GM12878 (cell line): ENCODE data around the gene ABRACL. TPM values are rescaled to one million over a fixed set of nuclear protein-coding genes. Genes with fewer than 3 reads are reported as not detected.

Experiments used
- ATAC-seq: fragments of 200-7000 bp; cut with Tn5 transposase; 3 replicates; pipeline ENCODE4 v1.9.1; 2020; ENCODE audit warnings: mild to moderate bottlenecking, moderate library complexity
- BruUV-seq: library from RNA; stranded (reverse); fragments of 400-500 nt; replicated peaks from 2 replicates; lab custom pipeline; 2021; lab: Mats Ljungman, UMichigan
- CTCF ChIA-PET: fragments of 300-600 bp; sonication (Branson Sonifier 250); formaldehyde crosslinking; extraction: SDS; loops from one replicate; lab custom pipeline; 2021; ENCODE audit warnings: inconsistent platforms; lab: Yijun Ruan, JAX
- POLR2A ChIA-PET: fragments of 350-600 bp; formaldehyde crosslinking; extraction: SDS; loops from one replicate; lab custom pipeline; 2021; ENCODE audit warnings: inconsistent platforms; lab: Charles Lee
- RAD21 ChIA-PET: fragments of 300-600 bp; sonication (Branson Sonifier 250); formaldehyde crosslinking; loops from one replicate; lab custom pipeline; 2023; ENCODE audit warnings: antibody characterized with exemption; ENCODE audit not compliant: unreplicated experiment; lab: Charles Lee
- SMC1A ChIA-PET: fragments of 300-600 bp; sonication (Branson Sonifier 250); formaldehyde crosslinking; loops from one replicate; lab custom pipeline; 2023; ENCODE audit not compliant: unreplicated experiment, uncharacterized antibody; lab: Charles Lee
- DNase-seq: peaks from one replicate; pipeline ENCODE4 v3.0.0-alpha.2; 2011; ENCODE audit warnings: low read depth, low spot score
- FAIRE-seq: peaks from 3 replicates; lab custom pipeline; 2011; peaks lifted over from hg19 to GRCh38; lab: Jason Lieb, UNC
- H2AFZ ChIP-seq: 2 replicates; pipeline ENCODE4 v1.6.0; 2011; ENCODE audit warnings: low read depth, low read length, control low read depth; ENCODE audit not compliant: control insufficient read depth
- H3K27ac ChIP-seq: 2 replicates; pipeline ENCODE4 v1.5.1; 2011; ENCODE audit warnings: control low read depth; ENCODE audit not compliant: control insufficient read depth, insufficient read depth
- H3K27me3 ChIP-seq, 2 experiments: replicated peaks in 1 of 2; 2 replicates each; pipeline versions ENCODE4 v1.6.0 to v1.6.1; 2011; ENCODE audit warnings: low read length in 1 of 2; ENCODE audit not compliant: control insufficient read depth in 2 of 2, insufficient read depth in 2 of 2
- H3K36me3 ChIP-seq, 2 experiments: 2 replicates each; pipeline ENCODE4 v1.5.1; 2011; ENCODE audit warnings: low read length in 1 of 2; ENCODE audit not compliant: control insufficient read depth in 2 of 2, insufficient read depth in 2 of 2
- H3K4me1 ChIP-seq: 2 replicates; pipeline ENCODE4 v1.6.1; 2011; ENCODE audit warnings: mild to moderate bottlenecking, low read length, moderate library complexity, mixed read lengths; ENCODE audit not compliant: control insufficient read depth, insufficient read depth
- H3K4me2 ChIP-seq: 2 replicates; pipeline ENCODE4 v1.6.0; 2011; ENCODE audit warnings: control low read depth; ENCODE audit not compliant: control insufficient read depth, insufficient read depth
- H3K4me3 ChIP-seq: fragments of 200-600 bp; sonication (generic); 2 replicates; pipeline ENCODE4 v1.5.1; 2016
- H3K79me2 ChIP-seq: 2 replicates; pipeline ENCODE4 v1.6.0; 2011; ENCODE audit warnings: low read length; ENCODE audit not compliant: control insufficient read depth, insufficient read depth
- H3K9ac ChIP-seq: 2 replicates; pipeline ENCODE4 v1.8.0; 2011; ENCODE audit warnings: low read length, control low read depth, mixed read lengths; ENCODE audit not compliant: control insufficient read depth, insufficient read depth
- H3K9me3 ChIP-seq: replicated peaks from 3 replicates; pipeline ENCODE4 v1.5.1; 2011; ENCODE audit warnings: mild to moderate bottlenecking, low read length; ENCODE audit not compliant: control insufficient read depth, insufficient read depth
- H4K20me1 ChIP-seq: 2 replicates; pipeline ENCODE4 v1.6.0; 2011; ENCODE audit not compliant: control insufficient read depth, insufficient read depth
- BHLHE40 ChIP-seq, 2 experiments: fragments of 450-650 bp in 1 of 2; IDR thresholded peaks; 2 replicates each; pipeline ENCODE4 v1.6.1; 2011 to 2017; ENCODE audit warnings: low read depth in 2 of 2, borderline replicate concordance in 1 of 2, improper control_type of control experiment in 1 of 2, low read length in 1 of 2, mild to moderate bottlenecking in 1 of 2
- DPF2 ChIP-seq: fragments of 450-650 bp; IDR thresholded peaks from 2 replicates; pipeline ENCODE4 v1.6.1; 2017; ENCODE audit warnings: mild to moderate bottlenecking
- E4F1 ChIP-seq: fragments of 450-650 bp; IDR thresholded peaks from 2 replicates; pipeline ENCODE4 v1.6.1; 2018; ENCODE audit warnings: borderline replicate concordance, mild to moderate bottlenecking; ENCODE audit not compliant: partially characterized antibody
- HDAC6 ChIP-seq: fragments of 200-600 bp; sonication (generic); IDR thresholded peaks from one replicate; pipeline ENCODE4 v1.8.0; 2017; ENCODE audit warnings: antibody characterized with exemption; ENCODE audit not compliant: unreplicated experiment
- IKZF1 ChIP-seq: fragments of 450-650 bp; conservative IDR thresholded peaks from 2 replicates; pipeline ENCODE4 v1.6.1; 2017; ENCODE audit warnings: antibody characterized with exemption, mild to moderate bottlenecking
- IKZF2 ChIP-seq, 2 experiments: fragments of 450-650 bp; IDR thresholded peaks; 2 replicates each; pipeline ENCODE4 v1.6.1; 2017; ENCODE audit warnings: mild to moderate bottlenecking in 2 of 2, moderate library complexity in 2 of 2
- IRF4 ChIP-seq: IDR thresholded peaks from 2 replicates; pipeline ENCODE4 v1.6.1; 2011; ENCODE audit warnings: low read depth, low read length
- MTA2 ChIP-seq: fragments of 450-650 bp; IDR thresholded peaks from 2 replicates; pipeline ENCODE4 v1.6.1; 2016; ENCODE audit warnings: low read depth, mild to moderate bottlenecking, moderate library complexity
- NFIC ChIP-seq: IDR thresholded peaks from 2 replicates; pipeline ENCODE4 v1.6.1; 2012; ENCODE audit warnings: low read depth, mild to moderate bottlenecking, inconsistent platforms, low read length, moderate library complexity
- NR2C1 ChIP-seq: fragments of 450-650 bp; IDR thresholded peaks from 2 replicates; pipeline ENCODE4 v1.6.1; 2017; ENCODE audit warnings: antibody characterized with exemption, mild to moderate bottlenecking, moderate library complexity
- NRF1 ChIP-seq: conservative IDR thresholded peaks from 2 replicates; pipeline ENCODE4 v1.6.1; 2011; ENCODE audit warnings: mild to moderate bottlenecking, low read depth, low read length, improper control_type of control experiment
- PAX5 ChIP-seq: IDR thresholded peaks from 2 replicates; pipeline ENCODE4 v1.6.1; 2011; ENCODE audit warnings: low read depth, low read length, borderline replicate concordance
- POLR2AphosphoS2 ChIP-seq: IDR thresholded peaks from 2 replicates; pipeline ENCODE4 v1.6.1; 2011; ENCODE audit warnings: low read depth, mild to moderate bottlenecking, low read length, improper control_type of control experiment, moderate library complexity
- SMARCA5 ChIP-seq: fragments of 450-650 bp; IDR thresholded peaks from 2 replicates; pipeline ENCODE4 v1.6.1; 2017; ENCODE audit warnings: mild to moderate bottlenecking
- SP1 ChIP-seq: IDR thresholded peaks from one replicate; pipeline ENCODE4 v1.6.1; 2011; ENCODE audit warnings: low read depth, low read length
- SPI1 ChIP-seq: IDR thresholded peaks from 2 replicates; pipeline ENCODE4 v1.6.1; 2011; ENCODE audit warnings: low read depth, mild to moderate bottlenecking, low read length, moderate library complexity, borderline replicate concordance; ENCODE audit not compliant: insufficient read depth
- SREBF1 ChIP-seq: IDR thresholded peaks from 2 replicates; pipeline ENCODE4 v1.6.1; 2012; ENCODE audit warnings: mild to moderate bottlenecking, low read length
- SREBF2 ChIP-seq: IDR thresholded peaks from 2 replicates; pipeline ENCODE4 v1.6.1; 2012; ENCODE audit warnings: mild to moderate bottlenecking, low read length
- TAF1 ChIP-seq: IDR thresholded peaks from 2 replicates; pipeline ENCODE4 v1.6.1; 2011; ENCODE audit warnings: mild to moderate bottlenecking, low read depth, low read length, borderline replicate concordance
- TCF3 ChIP-seq: IDR thresholded peaks from 2 replicates; pipeline ENCODE4 v1.6.1; 2012; ENCODE audit warnings: low read depth, mild to moderate bottlenecking, low read length, borderline replicate concordance; ENCODE audit not compliant: insufficient read depth
- WRNIP1 ChIP-seq: IDR thresholded peaks from 2 replicates; pipeline ENCODE4 v1.6.1; 2011; ENCODE audit warnings: low read depth, low read length, improper control_type of control experiment, borderline replicate concordance
- WGBS: methylation state at CpG from one replicate; pipeline ENCODE4 v1.1.6; 2016; ENCODE audit warnings: low lambda C conversion rate; ENCODE audit not compliant: insufficient replicate concordance, insufficient coverage; ENCODE audit errors: missing lambda C conversion rate; 5-methylcytosine and 5-hydroxymethylcytosine counted together
- in situ Hi-C: fragments of 300-500 bp; cut with MboI; formaldehyde crosslinking; loops from 9 replicates; pipeline ENCODE4 v1.14.3; 2018; ENCODE audit warnings: mixed read lengths
- intact Hi-C: fragments of 100-400 bp; cut with micrococcal nuclease; formaldehyde crosslinking; loops from one replicate; pipeline ENCODE4 v1.14.2; 2022; ENCODE audit not compliant: unreplicated experiment
- polyA plus RNA-seq, 11 experiments: library from polyadenylated mRNA; depleted of rRNA in 4 of 11; unstranded in 6 of 11; stranded (reverse) in 5 of 11; fragments of >200 nt; fragmentation: Nextera tagmentation in 4 of 11; fragmentation: Illumina TruSeq in 1 of 11; extraction: Ambion mirVana in 4 of 11; extraction: Trizol in 1 of 11; gene quantifications; 1 replicate in 1 of 11; 2 replicates in 10 of 11; pipeline versions ENCODE4 v1.2.1 to v1.2.3, GENCODE V29; 2011 to 2016; ENCODE audit warnings: inconsistent platforms in 2 of 11, missing spikeins in 2 of 11, low read depth in 1 of 11
- total RNA-seq, 4 experiments: library from RNA; depleted of rRNA in 3 of 4; stranded (reverse); fragments of >200 nt in 3 of 4; fragmentation: Illumina TruSeq in 1 of 4; extraction: Trizol in 1 of 4; gene quantifications; 2 replicates each; pipeline versions ENCODE4 v1.2.1 to v1.2.3, GENCODE V29; 2013 to 2021

Gene ABRACL
- total and polyA plus RNA-seq, 10 of the 15 experiments (the other 5 are each of a cell fraction or from before 2014, with no cell fraction given), result 111 to 647 (median 192) TPM

- TF ChIP-seq BHLHE40 (IDR thresholded peaks at IDR 0.05; ENCODE audit: borderline replicate concordance in 1 of 2, low read depth in 2 of 2, low read length in 1 of 2), result peak; percentile 96 to 99
- TF ChIP-seq SPI1, result peak; percentile 97
- peak; percentile 76 for TF ChIP-seq MTA2
- TF ChIP-seq PAX5, result no peak
- TF ChIP-seq IKZF1, result peak; percentile 33; the same call in 1 of the 2 replicates
- TF ChIP-seq TCF3, result no peak
Measured at GRCh38 chr6:139030228-139030963, 1.9 kb downstream of the ABRACL start (continued).

- DNase-seq (no peak), FAIRE-seq (no peak), ATAC-seq (no peak)
- BruUV-seq, result no TSS peak
- no peak overlapping the region for H2AFZ ChIP-seq
- H4K20me1 ChIP-seq, result no peaks in the 10 kb centered on the region
- SMC1A ChIA-PET, result no interaction called here
- RAD21 ChIA-PET, result no interaction called here
- H3K9me3 ChIP-seq, result no peaks in the 10 kb centered on the region
- H3K9ac ChIP-seq, result no peak overlapping the region
- no peak overlapping the region for H3K4me3 ChIP-seq
- H3K4me2 ChIP-seq, result no peak overlapping the region
- POLR2A ChIA-PET, result interaction anchor here (0.7 kb wide), 2 partner anchors 8 to 244 kb away, joined by 3 to 4 read pairs; no protein-coding TSS in a partner anchor
- 91% methylated on average over 5 of the region's 5 CpGs for WGBS
- intact Hi-C loops (loop anchor here (10.0 kb wide), 1 partner anchor 327 kb away; no protein-coding TSS in a partner anchor), in situ Hi-C loops (no loop called here)
- H3K4me1 ChIP-seq, result no peaks in the 10 kb centered on the region
- H3K27ac ChIP-seq, result no peak overlapping the region
- peaks cover 9% of the 10 kb centered on the region for H3K79me2 ChIP-seq
- peaks cover 7 to 15% of the 10 kb centered on the region in 2 experiments for H3K36me3 ChIP-seq
- CTCF ChIA-PET, result interaction anchor here (0.6 kb wide), 1 partner anchor 1308 kb away, joined by 3 read pairs; no protein-coding TSS in a partner anchor
- H3K27me3 ChIP-seq, result no peaks in the 10 kb centered on the region
- TF ChIP-seq SP1, result no peak
- TF ChIP-seq POLR2AphosphoS2, result no peak
- TF ChIP-seq NFIC, result no peak
- TF ChIP-seq MTA2, result no peak
- no peak for TF ChIP-seq SREBF1
- no peak for TF ChIP-seq NRF1
- no peak for TF ChIP-seq TAF1
- TF ChIP-seq HDAC6, result no peak
- TF ChIP-seq DPF2, result no peak
- TF ChIP-seq E4F1, result no peak
- no peak for TF ChIP-seq IRF4
- TF ChIP-seq NR2C1, result no peak
- no peak for TF ChIP-seq SMARCA5
- no peak for TF ChIP-seq WRNIP1
- no peak for TF ChIP-seq IKZF2 (IDR thresholded peaks at IDR 0.05)
- no peak for TF ChIP-seq SREBF2
Measured at GRCh38 chr6:139037490-139037889, 8.9 kb downstream of the ABRACL start.
